Liver (tissue), 9 donors: ENCODE results near the gene MYO7B. TPM values are rescaled to one million over a fixed set of nuclear protein-coding genes. Genes with fewer than 3 reads are reported as not detected.

ENCODE experiments used
- DNase-seq: peaks from one replicate; pipeline ENCODE4 v3.0.0-alpha.2; 2017; ENCODE audit warnings: low spot score
- H3K27ac ChIP-seq, 2 donors: one replicate each; pipeline ENCODE4 v1.7.0; 2013; ENCODE audit warnings: inconsistent platforms in 2 of 2, low read length in 2 of 2, control low read depth in 1 of 2, low read depth in 1 of 2, mild to moderate bottlenecking in 1 of 2
- H3K27me3 ChIP-seq, 4 donors: one replicate each; pipeline versions ENCODE4 v1.6.1 to v1.7.0; 2013; ENCODE audit warnings: low read length in 3 of 4, inconsistent platforms in 1 of 4, mild to moderate bottlenecking in 1 of 4, moderate library complexity in 1 of 4; ENCODE audit not compliant: control insufficient read depth in 4 of 4, insufficient read depth in 4 of 4
- H3K36me3 ChIP-seq, 4 donors: one replicate each; pipeline versions ENCODE4 v1.6.1 to v1.7.0; 2013; ENCODE audit warnings: low read length in 3 of 4, mild to moderate bottlenecking in 3 of 4, low read depth in 1 of 4, moderate library complexity in 1 of 4; ENCODE audit not compliant: control insufficient read depth in 4 of 4, insufficient read depth in 3 of 4
- H3K4me1 ChIP-seq, 4 donors: one replicate each; pipeline versions ENCODE4 v1.6.1 to v1.7.0; 2013; ENCODE audit warnings: low read length in 3 of 4, mild to moderate bottlenecking in 3 of 4, moderate library complexity in 1 of 4; ENCODE audit not compliant: control insufficient read depth in 4 of 4, insufficient read depth in 4 of 4
- H3K4me3 ChIP-seq, 3 donors: one replicate each; pipeline versions ENCODE4 v1.6.1 to v1.7.0; 2013; ENCODE audit warnings: low read length in 3 of 3, control low read depth in 1 of 3, low read depth in 1 of 3, mild to moderate bottlenecking in 1 of 3
- H3K9ac ChIP-seq, 2 donors: one replicate each; pipeline ENCODE4 v1.7.0; 2013; ENCODE audit warnings: low read length in 2 of 2, mild to moderate bottlenecking in 2 of 2, moderate library complexity in 2 of 2, control low read depth in 1 of 2, low read depth in 1 of 2
- H3K9me3 ChIP-seq, 4 donors: one replicate each; pipeline versions ENCODE4 v1.6.1 to v1.7.0; 2013; ENCODE audit warnings: low read length in 3 of 4; ENCODE audit not compliant: control insufficient read depth in 4 of 4
- EGR1 ChIP-seq, 2 donors: IDR thresholded peaks; 2 replicates each; pipeline ENCODE4 v1.6.1; 2016 to 2018; ENCODE audit warnings: antibody characterized with exemption in 2 of 2, low read depth in 2 of 2
- FOXA1 ChIP-seq: IDR thresholded peaks from 2 replicates; pipeline ENCODE4 v1.6.1; 2016; ENCODE audit warnings: antibody characterized with exemption
- FOXA2 ChIP-seq: IDR thresholded peaks from 2 replicates; pipeline ENCODE4 v1.6.1; 2016; ENCODE audit warnings: antibody characterized with exemption
- GABPA ChIP-seq, 2 donors: IDR thresholded peaks in 1 of 2; conservative IDR thresholded peaks in 1 of 2; 2 replicates each; pipeline ENCODE4 v1.6.1; 2016; ENCODE audit warnings: antibody characterized with exemption in 2 of 2, mild to moderate bottlenecking in 1 of 2, moderate library complexity in 1 of 2
- HNF4A ChIP-seq, 2 donors: conservative IDR thresholded peaks; 2 replicates each; pipeline ENCODE4 v1.6.1; 2016; ENCODE audit warnings: antibody characterized with exemption in 2 of 2, mild to moderate bottlenecking in 2 of 2
- HNF4G ChIP-seq: IDR thresholded peaks from 2 replicates; pipeline ENCODE4 v1.6.1; 2016; ENCODE audit warnings: antibody characterized with exemption
- JUND ChIP-seq, 2 donors: IDR thresholded peaks; 2 replicates each; pipeline ENCODE4 v1.6.1; 2016; ENCODE audit warnings: antibody characterized with exemption in 2 of 2
- NR2F2 ChIP-seq: IDR thresholded peaks from 2 replicates; pipeline ENCODE4 v1.6.1; 2016; ENCODE audit warnings: antibody characterized with exemption
- RAD21 ChIP-seq, 2 donors: IDR thresholded peaks; 2 replicates each; pipeline ENCODE4 v1.6.1; 2016; ENCODE audit warnings: antibody characterized with exemption in 2 of 2, mild to moderate bottlenecking in 2 of 2
- RXRA ChIP-seq, 2 donors: IDR thresholded peaks; 2 replicates each; pipeline ENCODE4 v1.6.1; 2017 to 2018; ENCODE audit warnings: antibody characterized with exemption in 2 of 2, mild to moderate bottlenecking in 1 of 2
- SP1 ChIP-seq: IDR thresholded peaks from 2 replicates; pipeline ENCODE4 v1.6.1; 2018; ENCODE audit warnings: antibody characterized with exemption, mild to moderate bottlenecking
- TAF1 ChIP-seq: conservative IDR thresholded peaks from 2 replicates; pipeline ENCODE4 v1.6.1; 2016; ENCODE audit warnings: antibody characterized with exemption, mild to moderate bottlenecking
- YY1 ChIP-seq: IDR thresholded peaks from 2 replicates; pipeline ENCODE4 v1.6.1; 2016; ENCODE audit warnings: antibody characterized with exemption, mild to moderate bottlenecking
- WGBS: extraction: QIAGEN DNeasy Blood & Tissue Kit; methylation state at CpG from one replicate; pipeline ENCODE4 v1.1.7; 2013; 5-methylcytosine and 5-hydroxymethylcytosine counted together
- polyA plus RNA-seq, 2 donors: library from polyadenylated mRNA; stranded (reverse) in 1 of 2; unstranded in 1 of 2; fragments of 200-250 nt in 1 of 2; fragments of >200 nt in 1 of 2; fragmentation: Nextera tagmentation in 1 of 2; extraction: Ambion mirVana in 1 of 2; gene quantifications; one replicate each; pipeline versions ENCODE4 v1.2.1 to v1.2.3, GENCODE V29; 2013 to 2015
- total RNA-seq, 2 donors: library from RNA; depleted of rRNA; stranded (reverse); fragments of >200 nt; gene quantifications; one replicate each; pipeline ENCODE4 v1.2.3, GENCODE V29; 2014
- TF ChIP-seq, protein P1 (sequence below): IDR thresholded peaks from 2 replicates; pipeline ENCODE4 v1.6.1; 2016; ENCODE audit warnings: antibody characterized with exemption
- TF ChIP-seq, protein P2 (sequence below): IDR thresholded peaks from 2 replicates; pipeline ENCODE4 v1.6.1; 2016; ENCODE audit warnings: antibody characterized with exemption
- TF ChIP-seq, protein P3 (sequence below): fragments of 150-350 bp; IDR thresholded peaks from 2 replicates; pipeline ENCODE4 v1.5.1; 2017; ENCODE audit warnings: improper control_type of control experiment, low read depth, low read length; ENCODE audit not compliant: missing input control
- TF ChIP-seq, protein P4 (sequence below): IDR thresholded peaks from 2 replicates; pipeline ENCODE4 v1.6.1; 2016; ENCODE audit warnings: antibody characterized with exemption
- TF ChIP-seq, protein P5 (sequence below): IDR thresholded peaks from 2 replicates; pipeline ENCODE4 v1.6.1; 2016; ENCODE audit warnings: antibody characterized with exemption, mild to moderate bottlenecking
- donor health status: healthy.
- donor health status: healthy.
- donor health status: healthy.
- donor health status: healthy.
- donor health status: healthy.

Gene MYO7B
- total and polyA plus RNA-seq, 4 donors: 0.15 to 1.1 (median 0.64) TPM

DNA sequence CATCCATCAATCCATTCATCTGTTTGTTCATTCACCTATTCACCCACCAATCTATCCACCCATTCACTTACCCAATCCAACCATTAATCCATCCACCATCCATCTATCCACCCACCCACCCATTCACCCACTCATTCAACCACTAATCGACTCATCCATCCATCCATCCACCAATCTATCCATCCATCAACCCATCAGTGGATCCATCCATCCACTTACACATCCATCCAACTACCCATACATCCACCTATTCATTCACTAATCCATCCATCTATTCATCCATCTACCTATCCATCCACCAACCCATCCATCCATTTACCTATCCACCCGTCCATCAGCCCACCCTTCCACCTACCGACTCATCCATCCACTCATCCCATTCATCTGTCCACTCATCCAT, 11.3 kb downstream of the MYO7B start:
- no peaks in the 10 kb centered on the region for H3K9me3 ChIP-seq
- no peak overlapping the region for H3K9ac ChIP-seq
- 82% methylated on average over 3 of the region's 3 CpGs for WGBS
- H3K27me3 ChIP-seq: no peaks in the 10 kb centered on the region
- no peak for DNase-seq
- no peak overlapping the region for H3K27ac ChIP-seq
- TF ChIP-seq GABPA (IDR thresholded peaks at IDR 0.05 in 1 of 2, conservative IDR thresholded peaks at IDR 0.05 in 1 of 2) (no peak), RXRA (IDR thresholded peaks at IDR 0.05) (no peak), EGR1 (IDR thresholded peaks at IDR 0.05; ENCODE audit: low read depth in 2 of 2) (no peak), HNF4G (no peak), YY1 (no peak), SP1 (no peak), FOXA2 (no peak), JUND (IDR thresholded peaks at IDR 0.05) (no peak), TAF1 (no peak), RAD21 (IDR thresholded peaks at IDR 0.05) (no peak)
- TF ChIP-seq, protein P1, sequence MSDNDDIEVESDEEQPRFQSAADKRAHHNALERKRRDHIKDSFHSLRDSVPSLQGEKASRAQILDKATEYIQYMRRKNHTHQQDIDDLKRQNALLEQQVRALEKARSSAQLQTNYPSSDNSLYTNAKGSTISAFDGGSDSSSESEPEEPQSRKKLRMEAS: no peak
- TF ChIP-seq, protein P2, sequence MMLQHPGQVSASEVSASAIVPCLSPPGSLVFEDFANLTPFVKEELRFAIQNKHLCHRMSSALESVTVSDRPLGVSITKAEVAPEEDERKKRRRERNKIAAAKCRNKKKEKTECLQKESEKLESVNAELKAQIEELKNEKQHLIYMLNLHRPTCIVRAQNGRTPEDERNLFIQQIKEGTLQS: no peak
- no peaks in the 10 kb centered on the region for H3K4me1 ChIP-seq
- H3K36me3 ChIP-seq: no peaks in the 10 kb centered on the region
- H3K4me3 ChIP-seq: no peak overlapping the region

DNA sequence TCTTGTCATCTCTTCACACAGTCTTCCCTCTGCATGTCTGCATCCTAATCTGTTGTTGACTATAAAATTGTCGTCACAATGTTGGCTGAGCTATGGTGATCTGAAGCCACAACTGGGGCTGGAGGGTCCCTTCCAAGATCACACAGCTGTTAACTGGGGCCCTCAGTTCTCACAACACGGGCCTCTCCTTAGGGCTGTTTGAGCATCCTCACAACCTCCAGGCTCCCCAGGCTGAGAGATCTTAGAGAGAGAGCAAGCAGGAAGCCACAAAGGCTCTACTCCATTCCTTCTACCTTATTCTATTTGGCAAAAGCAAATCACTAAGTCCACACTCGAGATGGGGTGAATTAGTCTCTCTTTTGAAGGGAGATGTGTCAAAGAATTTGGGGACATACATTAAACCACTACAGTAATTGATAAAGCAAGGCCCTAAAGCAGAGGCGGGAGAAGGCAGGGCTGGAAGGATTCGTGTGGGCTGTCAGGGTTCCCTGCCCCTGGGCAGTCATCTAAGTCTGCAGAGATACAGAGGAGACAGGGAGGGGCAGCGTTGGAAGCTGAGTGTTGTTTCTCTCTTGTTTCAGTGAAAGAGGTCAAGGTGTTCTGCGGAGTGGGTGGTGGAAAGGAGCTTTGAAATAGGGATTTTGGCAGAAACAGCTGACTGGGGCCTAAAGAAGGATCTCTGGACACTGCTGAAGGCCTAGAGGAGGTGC, 15.9 kb downstream of the MYO7B start:
- no peak for TF ChIP-seq HNF4A (conservative IDR thresholded peaks at IDR 0.05)
- H3K36me3 ChIP-seq: no peaks in the 10 kb centered on the region
- no peaks in the 10 kb centered on the region for H3K27me3 ChIP-seq
- no peak for DNase-seq
- no peak overlapping the region for H3K4me3 ChIP-seq
- H3K27ac ChIP-seq: no peak overlapping the region
- no peak overlapping the region for H3K9ac ChIP-seq
- H3K4me1 ChIP-seq: no peaks in the 10 kb centered on the region
- no peaks in the 10 kb centered on the region for H3K9me3 ChIP-seq
- WGBS: 87% methylated on average over 7 of the region's 7 CpGs

DNA sequence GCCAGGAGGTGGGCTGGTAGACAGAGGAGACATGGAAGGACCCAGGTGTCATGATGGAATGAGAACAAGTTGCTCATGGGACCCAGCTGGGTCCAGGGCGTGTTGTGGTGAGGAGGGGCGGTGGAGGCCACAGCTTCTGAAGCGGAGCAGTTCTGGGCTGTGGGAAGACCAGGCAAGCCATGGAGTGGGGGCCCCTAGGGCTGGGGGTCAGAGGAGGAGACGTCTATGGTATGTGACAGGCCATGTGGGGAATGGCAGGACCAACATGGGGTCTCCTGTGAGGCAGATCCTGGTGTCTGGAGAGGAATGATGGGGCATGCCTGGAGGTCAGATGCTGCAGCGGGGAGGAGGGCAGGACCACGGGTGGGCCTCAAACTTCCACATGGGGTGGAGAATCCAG, 16.9 kb downstream of the MYO7B start:
- Histone ChIP-seq H3K27me3 (no peaks in the 10 kb centered on the region), H3K4me1 (no peaks in the 10 kb centered on the region), H3K9me3 (no peaks in the 10 kb centered on the region), H3K9ac (no peak overlapping the region), H3K36me3 (no peaks in the 10 kb centered on the region), H3K4me3 (no peak overlapping the region), H3K27ac (no peak overlapping the region)
- no peak for DNase-seq
- TF ChIP-seq YY1 (no peak), RXRA (IDR thresholded peaks at IDR 0.05) (no peak), TAF1 (no peak), EGR1 (IDR thresholded peaks at IDR 0.05; ENCODE audit: low read depth in 2 of 2) (no peak), FOXA2 (no peak), FOXA1 (no peak), JUND (IDR thresholded peaks at IDR 0.05) (no peak), NR2F2 (no peak), GABPA (IDR thresholded peaks at IDR 0.05 in 1 of 2, conservative IDR thresholded peaks at IDR 0.05 in 1 of 2) (no peak), SP1 (no peak), HNF4A (conservative IDR thresholded peaks at IDR 0.05) (no peak), RAD21 (IDR thresholded peaks at IDR 0.05) (no peak), HNF4G (no peak)
- TF ChIP-seq, protein P1: no peak
- TF ChIP-seq, protein P3, sequence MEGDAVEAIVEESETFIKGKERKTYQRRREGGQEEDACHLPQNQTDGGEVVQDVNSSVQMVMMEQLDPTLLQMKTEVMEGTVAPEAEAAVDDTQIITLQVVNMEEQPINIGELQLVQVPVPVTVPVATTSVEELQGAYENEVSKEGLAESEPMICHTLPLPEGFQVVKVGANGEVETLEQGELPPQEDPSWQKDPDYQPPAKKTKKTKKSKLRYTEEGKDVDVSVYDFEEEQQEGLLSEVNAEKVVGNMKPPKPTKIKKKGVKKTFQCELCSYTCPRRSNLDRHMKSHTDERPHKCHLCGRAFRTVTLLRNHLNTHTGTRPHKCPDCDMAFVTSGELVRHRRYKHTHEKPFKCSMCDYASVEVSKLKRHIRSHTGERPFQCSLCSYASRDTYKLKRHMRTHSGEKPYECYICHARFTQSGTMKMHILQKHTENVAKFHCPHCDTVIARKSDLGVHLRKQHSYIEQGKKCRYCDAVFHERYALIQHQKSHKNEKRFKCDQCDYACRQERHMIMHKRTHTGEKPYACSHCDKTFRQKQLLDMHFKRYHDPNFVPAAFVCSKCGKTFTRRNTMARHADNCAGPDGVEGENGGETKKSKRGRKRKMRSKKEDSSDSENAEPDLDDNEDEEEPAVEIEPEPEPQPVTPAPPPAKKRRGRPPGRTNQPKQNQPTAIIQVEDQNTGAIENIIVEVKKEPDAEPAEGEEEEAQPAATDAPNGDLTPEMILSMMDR: no peak
- TF ChIP-seq, protein P4, sequence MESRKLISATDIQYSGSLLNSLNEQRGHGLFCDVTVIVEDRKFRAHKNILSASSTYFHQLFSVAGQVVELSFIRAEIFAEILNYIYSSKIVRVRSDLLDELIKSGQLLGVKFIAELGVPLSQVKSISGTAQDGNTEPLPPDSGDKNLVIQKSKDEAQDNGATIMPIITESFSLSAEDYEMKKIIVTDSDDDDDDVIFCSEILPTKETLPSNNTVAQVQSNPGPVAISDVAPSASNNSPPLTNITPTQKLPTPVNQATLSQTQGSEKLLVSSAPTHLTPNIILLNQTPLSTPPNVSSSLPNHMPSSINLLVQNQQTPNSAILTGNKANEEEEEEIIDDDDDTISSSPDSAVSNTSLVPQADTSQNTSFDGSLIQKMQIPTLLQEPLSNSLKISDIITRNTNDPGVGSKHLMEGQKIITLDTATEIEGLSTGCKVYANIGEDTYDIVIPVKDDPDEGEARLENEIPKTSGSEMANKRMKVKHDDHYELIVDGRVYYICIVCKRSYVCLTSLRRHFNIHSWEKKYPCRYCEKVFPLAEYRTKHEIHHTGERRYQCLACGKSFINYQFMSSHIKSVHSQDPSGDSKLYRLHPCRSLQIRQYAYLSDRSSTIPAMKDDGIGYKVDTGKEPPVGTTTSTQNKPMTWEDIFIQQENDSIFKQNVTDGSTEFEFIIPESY: no peak
- TF ChIP-seq, protein P2: no peak
- TF ChIP-seq, protein P5, sequence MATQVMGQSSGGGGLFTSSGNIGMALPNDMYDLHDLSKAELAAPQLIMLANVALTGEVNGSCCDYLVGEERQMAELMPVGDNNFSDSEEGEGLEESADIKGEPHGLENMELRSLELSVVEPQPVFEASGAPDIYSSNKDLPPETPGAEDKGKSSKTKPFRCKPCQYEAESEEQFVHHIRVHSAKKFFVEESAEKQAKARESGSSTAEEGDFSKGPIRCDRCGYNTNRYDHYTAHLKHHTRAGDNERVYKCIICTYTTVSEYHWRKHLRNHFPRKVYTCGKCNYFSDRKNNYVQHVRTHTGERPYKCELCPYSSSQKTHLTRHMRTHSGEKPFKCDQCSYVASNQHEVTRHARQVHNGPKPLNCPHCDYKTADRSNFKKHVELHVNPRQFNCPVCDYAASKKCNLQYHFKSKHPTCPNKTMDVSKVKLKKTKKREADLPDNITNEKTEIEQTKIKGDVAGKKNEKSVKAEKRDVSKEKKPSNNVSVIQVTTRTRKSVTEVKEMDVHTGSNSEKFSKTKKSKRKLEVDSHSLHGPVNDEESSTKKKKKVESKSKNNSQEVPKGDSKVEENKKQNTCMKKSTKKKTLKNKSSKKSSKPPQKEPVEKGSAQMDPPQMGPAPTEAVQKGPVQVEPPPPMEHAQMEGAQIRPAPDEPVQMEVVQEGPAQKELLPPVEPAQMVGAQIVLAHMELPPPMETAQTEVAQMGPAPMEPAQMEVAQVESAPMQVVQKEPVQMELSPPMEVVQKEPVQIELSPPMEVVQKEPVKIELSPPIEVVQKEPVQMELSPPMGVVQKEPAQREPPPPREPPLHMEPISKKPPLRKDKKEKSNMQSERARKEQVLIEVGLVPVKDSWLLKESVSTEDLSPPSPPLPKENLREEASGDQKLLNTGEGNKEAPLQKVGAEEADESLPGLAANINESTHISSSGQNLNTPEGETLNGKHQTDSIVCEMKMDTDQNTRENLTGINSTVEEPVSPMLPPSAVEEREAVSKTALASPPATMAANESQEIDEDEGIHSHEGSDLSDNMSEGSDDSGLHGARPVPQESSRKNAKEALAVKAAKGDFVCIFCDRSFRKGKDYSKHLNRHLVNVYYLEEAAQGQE: no peak
- WGBS: 92% methylated on average over 6 of the region's 6 CpGs
